Mucosa of stomach (tissue), 1 donor: ENCODE measurements around the gene CPNE6.
"Not testable (repeated sequence)": the region's sequence is repeated elsewhere in the genome, so short reads cannot be mapped to it uniquely, and the experiment has no call there.

Source experiments
- H3K27me3 ChIP-seq: one replicate; pipeline ENCODE4 v1.7.0; 2013; ENCODE audit warnings: mild to moderate bottlenecking, low read length; ENCODE audit not compliant: control insufficient read depth, insufficient read depth
- H3K36me3 ChIP-seq: one replicate; pipeline ENCODE4 v1.7.0; 2013; ENCODE audit warnings: low read length; ENCODE audit not compliant: control insufficient read depth, insufficient read depth
- H3K4me1 ChIP-seq: one replicate; pipeline ENCODE4 v1.7.0; 2013; ENCODE audit warnings: mild to moderate bottlenecking, low read length; ENCODE audit not compliant: control insufficient read depth, insufficient read depth
- H3K4me3 ChIP-seq: one replicate; pipeline ENCODE4 v1.7.0; 2013; ENCODE audit warnings: low read length
- H3K9ac ChIP-seq: one replicate; pipeline ENCODE4 v1.7.0; 2013; ENCODE audit warnings: mild to moderate bottlenecking, low read length, moderate library complexity
- H3K9me3 ChIP-seq: one replicate; pipeline ENCODE4 v1.7.0; 2013; ENCODE audit warnings: mild to moderate bottlenecking, low read length, moderate library complexity; ENCODE audit not compliant: control insufficient read depth
- donor health status: Pancreatic carcinoma.

CPNE6 gene

GRCh38 chr14:24096545-24097181, 25.3 kb downstream of the CPNE6 start:
- no peak overlapping the region for H3K4me3 ChIP-seq
- no peak overlapping the region for H3K9ac ChIP-seq
- peaks cover 9% of the 10 kb centered on the region for H3K36me3 ChIP-seq
- H3K9me3 ChIP-seq = no peaks in the 10 kb centered on the region
- H3K27me3 ChIP-seq = no peaks in the 10 kb centered on the region
- peaks cover 31% of the 10 kb centered on the region for H3K4me1 ChIP-seq

DNA sequence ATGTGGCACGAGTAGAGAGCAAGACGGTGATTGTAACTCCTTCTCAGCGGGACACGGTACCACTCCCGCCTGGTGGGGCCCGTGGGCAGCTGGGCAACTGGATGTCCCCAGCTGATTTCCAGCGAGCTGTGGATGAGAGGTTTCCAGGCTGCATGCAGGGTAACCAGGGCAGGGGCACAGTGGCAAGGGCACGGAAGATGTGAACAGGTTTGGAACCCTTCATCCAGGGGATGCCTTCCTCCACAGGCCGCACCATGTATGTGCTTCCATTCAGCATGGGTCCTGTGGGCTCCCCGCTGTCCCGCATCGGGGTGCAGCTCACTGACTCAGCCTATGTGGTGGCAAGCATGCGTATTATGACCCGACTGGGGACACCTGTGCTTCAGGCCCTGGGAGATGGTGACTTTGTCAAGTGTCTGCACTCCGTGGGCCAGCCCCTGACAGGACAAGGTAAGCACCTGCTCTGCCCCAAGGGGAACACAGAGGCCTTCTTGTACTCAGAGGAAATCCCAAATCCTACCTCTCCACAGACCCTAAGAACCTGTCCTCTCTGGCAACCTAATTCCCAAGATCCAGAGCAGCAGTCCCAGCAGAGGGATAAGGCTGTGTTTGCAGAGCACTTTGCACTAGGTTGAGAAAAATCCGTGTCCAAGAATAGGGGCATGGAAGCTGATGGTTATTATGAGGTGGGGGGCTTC, 27.0 kb downstream of the CPNE6 start:
- Histone ChIP-seq H3K9ac (no peak overlapping the region), H3K4me1 (peaks cover 20% of the 10 kb centered on the region), H3K27me3 (no peaks in the 10 kb centered on the region), H3K36me3 (peaks cover 9% of the 10 kb centered on the region), H3K4me3 (no peak overlapping the region), H3K9me3 (no peaks in the 10 kb centered on the region)

DNA sequence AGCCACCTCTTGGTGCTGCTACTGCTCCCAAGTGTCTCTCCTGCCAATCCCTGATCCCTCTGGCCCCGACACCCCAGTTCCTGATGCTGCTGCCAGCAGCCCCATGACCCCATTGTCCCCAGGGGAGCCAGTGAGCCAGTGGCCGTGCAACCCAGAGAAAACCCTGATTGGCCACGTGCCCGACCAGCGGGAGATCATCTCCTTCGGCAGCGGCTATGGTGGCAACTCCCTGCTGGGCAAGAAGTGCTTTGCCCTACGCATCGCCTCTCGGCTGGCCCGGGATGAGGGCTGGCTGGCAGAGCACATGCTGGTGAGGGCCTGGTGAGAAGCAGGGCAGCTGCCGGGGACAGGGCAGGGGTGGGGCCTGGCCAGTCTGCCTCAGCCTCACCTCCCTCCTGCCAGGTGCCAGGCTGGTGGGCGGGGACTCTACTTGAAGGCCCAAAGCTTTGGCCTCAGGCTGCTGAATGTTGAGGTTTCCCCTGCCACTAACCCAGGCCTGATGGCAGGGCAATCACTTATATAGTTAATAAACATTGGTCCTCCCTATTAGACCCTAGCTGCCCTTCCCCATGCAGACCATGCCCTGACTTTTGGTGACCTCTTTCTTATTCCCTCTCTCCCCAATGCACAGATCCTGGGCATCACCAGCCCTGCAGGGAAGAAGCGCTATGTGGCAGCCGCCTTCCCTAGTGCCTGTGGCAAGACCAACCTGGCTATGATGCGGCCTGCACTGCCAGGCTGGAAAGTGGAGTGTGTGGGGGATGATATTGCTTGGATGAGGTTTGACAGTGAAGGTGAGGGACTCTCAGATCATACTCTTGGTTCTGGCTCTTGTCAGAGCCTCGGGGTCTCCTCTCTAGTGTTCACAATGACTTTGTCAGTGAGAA, 27.8 kb downstream of the CPNE6 start:
- Histone ChIP-seq H3K9me3 (no peaks in the 10 kb centered on the region), H3K4me3 (no peak overlapping the region), H3K27me3 (no peaks in the 10 kb centered on the region), H3K36me3 (peaks cover 9% of the 10 kb centered on the region), H3K9ac (no peak overlapping the region), H3K4me1 (peaks cover 15% of the 10 kb centered on the region)

GRCh38 chr14:24100197-24100981, 29.0 kb downstream of the CPNE6 start:
- H3K36me3 ChIP-seq = peaks cover 9% of the 10 kb centered on the region
- no peak overlapping the region for H3K9ac ChIP-seq

DNA sequence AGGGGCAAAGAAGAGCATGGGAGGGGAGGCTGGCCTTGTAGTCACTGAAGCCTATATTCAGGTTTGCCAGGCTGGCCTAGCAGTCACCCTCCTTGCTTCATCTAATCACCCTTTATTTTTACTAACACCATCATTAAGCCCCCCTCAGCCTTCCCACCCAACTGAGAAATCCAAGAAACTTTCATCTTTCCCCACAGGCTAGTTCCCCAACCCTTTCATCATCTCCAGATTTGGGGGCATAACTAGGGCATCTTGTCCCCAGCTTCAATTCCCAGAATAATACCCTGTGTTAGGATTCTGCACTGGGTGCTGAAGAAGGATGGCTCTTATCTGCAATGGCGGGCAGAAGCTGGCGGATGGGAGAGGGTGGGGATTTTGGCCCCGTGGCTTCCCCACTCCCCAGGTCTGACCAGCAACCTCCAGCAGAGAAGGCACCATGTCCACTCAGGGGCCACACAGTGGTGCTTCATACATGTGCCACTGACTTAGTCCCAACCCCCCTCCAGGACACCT, 29.7 kb downstream of the CPNE6 start:
- Histone ChIP-seq H3K4me1 (peaks cover 6% of the 10 kb centered on the region), H3K36me3 (peaks cover 9% of the 10 kb centered on the region), H3K9ac (no peak overlapping the region), H3K27me3 (no peaks in the 10 kb centered on the region), H3K4me3 (no peak overlapping the region), H3K9me3 (no peaks in the 10 kb centered on the region)

More at GRCh38 chr14:24100197-24100981, 29.0 kb downstream of the CPNE6 start:
- Histone ChIP-seq H3K9me3 (no peaks in the 10 kb centered on the region), H3K4me3 (no peak overlapping the region), H3K4me1 (peaks cover 10% of the 10 kb centered on the region), H3K27me3 (no peaks in the 10 kb centered on the region)

- H3K27me3 ChIP-seq = no peaks in the 10 kb centered on the region
- H3K9me3 ChIP-seq = no peaks in the 10 kb centered on the region
- no peak overlapping the region for H3K9ac ChIP-seq
- H3K4me1 ChIP-seq = peaks cover 6% of the 10 kb centered on the region
- H3K4me3 ChIP-seq = no peak overlapping the region
- H3K36me3 ChIP-seq = peaks cover 9% of the 10 kb centered on the region
Measured at GRCh38 chr14:24102357-24103048, 31.1 kb downstream of the CPNE6 start.

- no peaks in the 10 kb centered on the region for H3K9me3 ChIP-seq
- no peak overlapping the region for H3K9ac ChIP-seq
- no peaks in the 10 kb centered on the region for H3K27me3 ChIP-seq
- H3K36me3 ChIP-seq = peaks cover 4% of the 10 kb centered on the region
- H3K4me3 ChIP-seq = no peak overlapping the region
- peaks cover 6% of the 10 kb centered on the region for H3K4me1 ChIP-seq
Measured at GRCh38 chr14:24103451-24103850, 32.1 kb downstream of the CPNE6 start.

DNA sequence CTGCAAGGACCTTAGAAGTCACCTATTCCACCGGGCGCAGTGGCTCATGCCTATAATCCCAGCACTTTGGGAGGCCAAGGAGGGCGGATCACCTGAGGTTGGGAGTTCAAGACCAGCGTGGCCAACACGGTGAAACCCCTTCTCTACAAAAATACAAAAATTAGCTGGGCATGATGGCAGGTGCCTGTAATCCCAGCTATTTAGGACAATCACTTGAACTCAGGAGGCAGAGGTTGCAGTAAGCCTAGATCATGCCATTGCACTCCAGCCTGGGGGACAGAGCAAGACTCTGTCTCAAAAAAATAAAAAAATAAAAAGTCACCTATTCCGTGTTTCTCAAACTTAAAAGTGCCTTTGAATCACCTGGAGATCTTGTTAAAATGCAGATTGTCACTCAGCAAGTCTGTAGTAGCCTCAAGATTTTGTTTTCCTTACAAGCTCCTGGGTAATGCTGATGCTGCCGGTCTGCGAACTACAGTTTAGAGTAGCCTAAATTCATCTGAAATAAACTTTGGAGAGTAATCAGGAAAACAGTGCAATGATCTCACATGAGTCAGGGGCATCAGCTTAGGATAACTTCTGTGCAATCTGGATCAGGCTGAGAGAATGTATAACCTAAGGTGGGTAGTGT, 34.4 kb downstream of the CPNE6 start:
- not testable (repeated sequence) for H3K36me3 ChIP-seq, H3K9ac ChIP-seq, H3K4me1 ChIP-seq, H3K27me3 ChIP-seq, H3K9me3 ChIP-seq, H3K4me3 ChIP-seq

DNA sequence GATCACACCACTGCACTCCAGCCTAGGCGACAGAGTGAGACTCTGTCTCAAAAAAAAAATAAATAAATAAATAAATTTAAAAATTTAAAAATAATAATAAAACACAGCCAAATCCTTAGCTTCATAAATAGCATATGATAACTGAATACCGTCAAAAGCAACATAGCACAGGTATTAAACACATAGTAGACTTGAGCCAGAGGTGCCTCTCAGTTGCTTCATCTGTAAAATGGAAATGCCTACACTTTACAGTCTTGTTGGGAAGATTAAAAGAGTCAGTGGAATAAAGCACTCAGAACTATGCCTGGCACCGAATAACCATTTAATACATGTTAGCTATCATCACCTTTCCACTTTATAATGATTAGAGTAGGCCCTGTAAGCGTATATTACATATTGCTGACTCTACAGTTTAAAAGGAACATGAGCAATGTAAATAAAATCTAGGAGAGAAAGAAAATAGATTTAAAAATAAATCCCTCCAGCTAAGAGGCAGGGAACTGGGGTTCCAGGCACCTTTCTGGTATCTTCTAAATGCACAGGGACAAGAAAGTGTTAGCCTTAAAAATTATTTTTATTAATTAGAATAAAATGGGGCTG, 35.4 kb downstream of the CPNE6 start:
- Histone ChIP-seq H3K9me3 (no peaks in the 10 kb centered on the region), H3K9ac (no peak overlapping the region), H3K4me1 (peaks cover 5% of the 10 kb centered on the region), H3K4me3 (no peak overlapping the region), H3K36me3 (no peaks in the 10 kb centered on the region), H3K27me3 (no peaks in the 10 kb centered on the region)

GRCh38 chr14:24108336-24108874, 37.0 kb downstream of the CPNE6 start:
- Histone ChIP-seq H3K36me3 (no peaks in the 10 kb centered on the region), H3K4me3 (no peak overlapping the region), H3K4me1 (peaks cover 7% of the 10 kb centered on the region), H3K27me3 (no peaks in the 10 kb centered on the region), H3K9ac (no peak overlapping the region), H3K9me3 (no peaks in the 10 kb centered on the region)
